GM23338 (cell line): ENCODE results near the gene TMIE. TPM values are rescaled to one million over a fixed set of nuclear protein-coding genes. Genes with fewer than 3 reads are reported as not detected.

Source experiments
- ATAC-seq: fragments of 200-7000 bp; cut with Tn5 transposase; 3 replicates; pipeline ENCODE4 v1.9.1; 2020
- DNase-seq: peaks from one replicate; pipeline ENCODE4 v3.0.0-alpha.2; 2015; ENCODE audit warnings: low spot score
- H2AFZ ChIP-seq: fragments of 200-600 bp; sonication (generic); 2 replicates; pipeline ENCODE4 v1.8.0; 2016; ENCODE audit warnings: antibody characterized with exemption, mild to moderate bottlenecking, moderate library complexity
- H3F3A ChIP-seq: fragments of 200-600 bp; sonication (generic); replicated peaks from 2 replicates; pipeline ENCODE4 v1.8.0; 2017; ENCODE audit warnings: antibody characterized with exemption, mixed run types, low read depth
- H3K27ac ChIP-seq: fragments of 200-600 bp; sonication (generic); 2 replicates; pipeline ENCODE4 v1.6.1; 2016; ENCODE audit warnings: low read depth
- H3K27me3 ChIP-seq: fragments of 200-600 bp; sonication (generic); 2 replicates; pipeline ENCODE4 v1.8.0; 2016; ENCODE audit warnings: mild to moderate bottlenecking, mixed run types, moderate library complexity; ENCODE audit not compliant: insufficient read depth
- H3K36me3 ChIP-seq: fragments of 200-600 bp; sonication (generic); 2 replicates; pipeline ENCODE4 v1.8.0; 2016; ENCODE audit warnings: mild to moderate bottlenecking; ENCODE audit not compliant: insufficient read depth
- H3K4me1 ChIP-seq: fragments of 200-600 bp; sonication (generic); 2 replicates; pipeline ENCODE4 v1.8.0; 2016; ENCODE audit warnings: mild to moderate bottlenecking, moderate library complexity; ENCODE audit not compliant: insufficient read depth
- H3K4me2 ChIP-seq: fragments of 200-600 bp; sonication (generic); 2 replicates; pipeline ENCODE4 v1.7.1; 2017; ENCODE audit warnings: mixed run types
- H3K4me3 ChIP-seq: fragments of 200-600 bp; sonication (generic); 2 replicates; pipeline ENCODE4 v1.6.1; 2016; ENCODE audit warnings: mixed run types
- H3K79me2 ChIP-seq: fragments of 200-600 bp; sonication (generic); replicated peaks from 2 replicates; pipeline ENCODE4 v1.8.0; 2017; ENCODE audit warnings: mild to moderate bottlenecking; ENCODE audit not compliant: insufficient read depth
- H3K9me2 ChIP-seq: fragments of 200-600 bp; sonication (generic); 2 replicates; pipeline ENCODE4 v1.8.0; 2017; ENCODE audit not compliant: insufficient read depth
- H4K20me1 ChIP-seq: fragments of 200-600 bp; sonication (generic); replicated peaks from 2 replicates; pipeline ENCODE4 v1.8.0; 2017; ENCODE audit warnings: mild to moderate bottlenecking; ENCODE audit not compliant: insufficient read depth
- H3K27ac Mint-ChIP-seq: 2 replicates; pipeline ENCODE4 v1.8.0; 2020; ENCODE audit warnings: inconsistent platforms, mild to moderate bottlenecking, moderate library complexity, mixed read lengths
- H3K27me3 Mint-ChIP-seq: 3 replicates; pipeline ENCODE4 v1.8.0; 2022; ENCODE audit warnings: low read depth, mild to moderate bottlenecking, moderate library complexity, mixed read lengths, inconsistent platforms; ENCODE audit not compliant: insufficient read depth, poor library complexity
- H3K36me3 Mint-ChIP-seq: 3 replicates; pipeline ENCODE4 v1.8.0; 2021; ENCODE audit warnings: low read depth, mild to moderate bottlenecking, inconsistent platforms, moderate library complexity, mixed read lengths
- H3K4me1 Mint-ChIP-seq: 3 replicates; pipeline ENCODE4 v1.8.0; 2020; ENCODE audit warnings: mild to moderate bottlenecking, inconsistent platforms, mixed read lengths
- H3K4me3 Mint-ChIP-seq: 3 replicates; pipeline ENCODE4 v1.8.0; 2021; ENCODE audit warnings: moderate library complexity, mild to moderate bottlenecking, inconsistent platforms, mixed read lengths
- H3K9me3 Mint-ChIP-seq: 3 replicates; pipeline ENCODE4 v1.8.0; 2020; ENCODE audit warnings: moderate library complexity, mild to moderate bottlenecking, inconsistent platforms, mixed read lengths
- CREB1 ChIP-seq: fragments of 250-450 bp; sonication (Bioruptor Pico); IDR thresholded peaks from 2 replicates; pipeline ENCODE4 v1.5.0; 2020; ENCODE audit warnings: low read depth, mild to moderate bottlenecking, moderate library complexity
- JUNB ChIP-seq: IDR thresholded peaks from one replicate; pipeline ENCODE4 v1.6.1; 2016; ENCODE audit warnings: antibody characterized with exemption; ENCODE audit not compliant: unreplicated experiment
- NANOG ChIP-seq: IDR thresholded peaks from 2 replicates; pipeline ENCODE4 v1.6.1; 2016; ENCODE audit warnings: antibody characterized with exemption, borderline replicate concordance
- POLR2AphosphoS5 ChIP-seq: IDR thresholded peaks from 2 replicates; pipeline ENCODE4 v1.6.1; 2016; ENCODE audit warnings: antibody characterized with exemption, low read depth
- STAT1 ChIP-seq: IDR thresholded peaks from one replicate; pipeline ENCODE4 v1.6.1; 2016; ENCODE audit warnings: antibody characterized with exemption; ENCODE audit not compliant: unreplicated experiment
- ZNF331 ChIP-seq: fragments of 250-450 bp; sonication (Bioruptor Pico); IDR thresholded peaks from 2 replicates; pipeline ENCODE4 v1.5.0; 2020; ENCODE audit warnings: low read depth, mild to moderate bottlenecking, moderate library complexity
- polyA plus RNA-seq: library from polyadenylated mRNA; unstranded; fragments of >200 nt; fragmentation: Nextera tagmentation; extraction: Ambion mirVana; gene quantifications from 2 replicates; pipeline ENCODE4 v1.2.1, GENCODE V29; 2016
- total RNA-seq: library from RNA; depleted of rRNA; stranded (reverse); fragments of >200 nt; shearing (Covaris generic); gene quantifications from 2 replicates; pipeline ENCODE4 v1.2.3, GENCODE V29; 2014
- TF ChIP-seq, protein P1 (sequence below), 2 experiments: fragments of 200-600 bp in 1 of 2; sonication (generic) in 1 of 2; conservative IDR thresholded peaks; 2 replicates each; pipeline versions ENCODE4 v1.5.1 to v1.6.1; 2016 to 2017; ENCODE audit warnings: antibody characterized with exemption in 2 of 2, low read depth in 2 of 2, mild to moderate bottlenecking in 2 of 2, moderate library complexity in 1 of 2
- TF ChIP-seq, protein P2 (sequence below): IDR thresholded peaks from one replicate; pipeline ENCODE4 v1.6.1; 2018; ENCODE audit warnings: antibody characterized with exemption; ENCODE audit not compliant: unreplicated experiment
- TF ChIP-seq, protein P3 (sequence below): IDR thresholded peaks from 2 replicates; pipeline ENCODE4 v1.6.1; 2016; ENCODE audit warnings: antibody characterized with exemption

Gene TMIE
- total and polyA plus RNA-seq, 2 experiments from 2014 or later = 0.84 to 1.2 TPM

DNA sequence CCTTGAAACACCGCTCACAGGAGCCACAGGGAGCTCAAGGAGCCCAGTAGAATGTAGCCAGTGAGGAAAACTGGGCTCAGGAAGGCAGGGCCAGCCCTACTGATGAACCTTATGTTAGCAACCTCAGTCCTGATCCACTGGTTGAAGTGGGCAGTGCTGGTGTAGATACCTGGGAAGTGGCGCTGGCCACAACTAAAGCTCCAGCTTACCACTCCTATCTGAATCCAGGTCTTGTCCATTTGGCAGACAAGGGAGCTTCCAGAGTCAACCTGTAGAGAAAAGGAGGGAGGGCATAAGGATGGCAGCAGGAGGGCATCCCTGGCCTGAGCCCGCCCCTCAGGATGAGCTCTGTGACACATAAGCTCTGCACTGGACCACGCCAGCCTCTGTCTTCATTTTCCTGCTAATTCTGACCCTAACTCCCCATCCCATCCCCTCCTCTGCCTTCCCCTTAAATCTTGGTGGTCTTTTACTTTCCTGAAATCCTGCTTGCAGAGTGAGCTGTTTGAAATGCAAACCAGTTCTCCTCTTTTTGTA, 18.6 kb downstream of the TMIE start:
- Mint-ChIP-seq H3K27ac (no peak overlapping the region), H3K27me3 (peaks cover 8% of the 10 kb centered on the region), H3K36me3 (no peaks in the 10 kb centered on the region), H3K4me3 (no peak overlapping the region), H3K9me3 (no peaks in the 10 kb centered on the region), H3K4me1 (peaks cover 3% of the 10 kb centered on the region; the same call in 2 of the 3 replicates)
- Histone ChIP-seq H3K9me2 (no peaks in the 10 kb centered on the region), H3K27me3 (no peaks in the 10 kb centered on the region), H2AFZ (no peak overlapping the region), H3K36me3 (no peaks in the 10 kb centered on the region), H3K79me2 (no peaks in the 10 kb centered on the region), H3K27ac (no peak overlapping the region), H3K4me1 (no peaks in the 10 kb centered on the region), H4K20me1 (no peaks in the 10 kb centered on the region), H3K4me3 (no peak overlapping the region), H3F3A (no peaks in the 10 kb centered on the region), H3K4me2 (no peak overlapping the region)
- DNase-seq = no peak
- ATAC-seq = no peak
- no peak for TF ChIP-seq CREB1 (CRISPR knock-in tag)
- TF ChIP-seq, protein P1, sequence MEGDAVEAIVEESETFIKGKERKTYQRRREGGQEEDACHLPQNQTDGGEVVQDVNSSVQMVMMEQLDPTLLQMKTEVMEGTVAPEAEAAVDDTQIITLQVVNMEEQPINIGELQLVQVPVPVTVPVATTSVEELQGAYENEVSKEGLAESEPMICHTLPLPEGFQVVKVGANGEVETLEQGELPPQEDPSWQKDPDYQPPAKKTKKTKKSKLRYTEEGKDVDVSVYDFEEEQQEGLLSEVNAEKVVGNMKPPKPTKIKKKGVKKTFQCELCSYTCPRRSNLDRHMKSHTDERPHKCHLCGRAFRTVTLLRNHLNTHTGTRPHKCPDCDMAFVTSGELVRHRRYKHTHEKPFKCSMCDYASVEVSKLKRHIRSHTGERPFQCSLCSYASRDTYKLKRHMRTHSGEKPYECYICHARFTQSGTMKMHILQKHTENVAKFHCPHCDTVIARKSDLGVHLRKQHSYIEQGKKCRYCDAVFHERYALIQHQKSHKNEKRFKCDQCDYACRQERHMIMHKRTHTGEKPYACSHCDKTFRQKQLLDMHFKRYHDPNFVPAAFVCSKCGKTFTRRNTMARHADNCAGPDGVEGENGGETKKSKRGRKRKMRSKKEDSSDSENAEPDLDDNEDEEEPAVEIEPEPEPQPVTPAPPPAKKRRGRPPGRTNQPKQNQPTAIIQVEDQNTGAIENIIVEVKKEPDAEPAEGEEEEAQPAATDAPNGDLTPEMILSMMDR (conservative IDR thresholded peaks at IDR 0.05; ENCODE audit: low read depth in 2 of 2) = no peak
- TF ChIP-seq, protein P2, sequence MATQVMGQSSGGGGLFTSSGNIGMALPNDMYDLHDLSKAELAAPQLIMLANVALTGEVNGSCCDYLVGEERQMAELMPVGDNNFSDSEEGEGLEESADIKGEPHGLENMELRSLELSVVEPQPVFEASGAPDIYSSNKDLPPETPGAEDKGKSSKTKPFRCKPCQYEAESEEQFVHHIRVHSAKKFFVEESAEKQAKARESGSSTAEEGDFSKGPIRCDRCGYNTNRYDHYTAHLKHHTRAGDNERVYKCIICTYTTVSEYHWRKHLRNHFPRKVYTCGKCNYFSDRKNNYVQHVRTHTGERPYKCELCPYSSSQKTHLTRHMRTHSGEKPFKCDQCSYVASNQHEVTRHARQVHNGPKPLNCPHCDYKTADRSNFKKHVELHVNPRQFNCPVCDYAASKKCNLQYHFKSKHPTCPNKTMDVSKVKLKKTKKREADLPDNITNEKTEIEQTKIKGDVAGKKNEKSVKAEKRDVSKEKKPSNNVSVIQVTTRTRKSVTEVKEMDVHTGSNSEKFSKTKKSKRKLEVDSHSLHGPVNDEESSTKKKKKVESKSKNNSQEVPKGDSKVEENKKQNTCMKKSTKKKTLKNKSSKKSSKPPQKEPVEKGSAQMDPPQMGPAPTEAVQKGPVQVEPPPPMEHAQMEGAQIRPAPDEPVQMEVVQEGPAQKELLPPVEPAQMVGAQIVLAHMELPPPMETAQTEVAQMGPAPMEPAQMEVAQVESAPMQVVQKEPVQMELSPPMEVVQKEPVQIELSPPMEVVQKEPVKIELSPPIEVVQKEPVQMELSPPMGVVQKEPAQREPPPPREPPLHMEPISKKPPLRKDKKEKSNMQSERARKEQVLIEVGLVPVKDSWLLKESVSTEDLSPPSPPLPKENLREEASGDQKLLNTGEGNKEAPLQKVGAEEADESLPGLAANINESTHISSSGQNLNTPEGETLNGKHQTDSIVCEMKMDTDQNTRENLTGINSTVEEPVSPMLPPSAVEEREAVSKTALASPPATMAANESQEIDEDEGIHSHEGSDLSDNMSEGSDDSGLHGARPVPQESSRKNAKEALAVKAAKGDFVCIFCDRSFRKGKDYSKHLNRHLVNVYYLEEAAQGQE = no peak
- TF ChIP-seq ZNF331 (CRISPR knock-in tag) = no peak
- no peak for TF ChIP-seq NANOG
- TF ChIP-seq STAT1 = no peak
- TF ChIP-seq, protein P3, sequence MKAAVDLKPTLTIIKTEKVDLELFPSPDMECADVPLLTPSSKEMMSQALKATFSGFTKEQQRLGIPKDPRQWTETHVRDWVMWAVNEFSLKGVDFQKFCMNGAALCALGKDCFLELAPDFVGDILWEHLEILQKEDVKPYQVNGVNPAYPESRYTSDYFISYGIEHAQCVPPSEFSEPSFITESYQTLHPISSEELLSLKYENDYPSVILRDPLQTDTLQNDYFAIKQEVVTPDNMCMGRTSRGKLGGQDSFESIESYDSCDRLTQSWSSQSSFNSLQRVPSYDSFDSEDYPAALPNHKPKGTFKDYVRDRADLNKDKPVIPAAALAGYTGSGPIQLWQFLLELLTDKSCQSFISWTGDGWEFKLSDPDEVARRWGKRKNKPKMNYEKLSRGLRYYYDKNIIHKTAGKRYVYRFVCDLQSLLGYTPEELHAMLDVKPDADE = no peak
- TF ChIP-seq JUNB = no peak

DNA sequence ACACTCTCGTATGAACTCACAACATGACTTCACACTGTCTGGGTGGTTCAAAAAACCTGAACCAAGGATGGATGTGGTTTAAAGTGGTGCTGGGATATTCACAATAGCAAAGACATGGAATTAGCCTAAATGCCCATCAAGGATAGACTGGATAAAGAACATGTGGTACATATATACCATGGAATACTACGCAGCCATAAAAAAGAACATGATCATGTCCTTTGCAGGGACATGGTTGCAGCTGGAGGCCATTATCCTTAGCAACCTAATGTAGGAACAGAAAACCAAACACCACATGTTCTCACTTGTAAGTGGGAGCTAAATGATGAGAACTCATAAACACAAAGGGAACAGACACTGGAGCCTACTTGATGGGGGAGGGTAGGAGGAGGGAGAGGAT, 19.8 kb downstream of the TMIE start:
- H3K27me3 ChIP-seq = no peaks in the 10 kb centered on the region
- Mint-ChIP-seq H3K27me3 (peaks cover 8% of the 10 kb centered on the region), H3K9me3 (no peaks in the 10 kb centered on the region), H3K4me3 (no peak overlapping the region), H3K27ac (no peak overlapping the region), H3K36me3 (no peaks in the 10 kb centered on the region), H3K4me1 (peaks cover 8% of the 10 kb centered on the region)
- H4K20me1 ChIP-seq = no peaks in the 10 kb centered on the region
- no peak overlapping the region for H3K4me3 ChIP-seq
- H3K9me2 ChIP-seq = no peaks in the 10 kb centered on the region
- DNase-seq (no peak), ATAC-seq (no peak)
- no peaks in the 10 kb centered on the region for H3K36me3 ChIP-seq
- H3K79me2 ChIP-seq = no peaks in the 10 kb centered on the region
- H3K4me2 ChIP-seq = no peak overlapping the region
- H2AFZ ChIP-seq = no peak overlapping the region
- no peak overlapping the region for H3K27ac ChIP-seq
- H3K4me1 ChIP-seq = peaks cover 3% of the 10 kb centered on the region
- TF ChIP-seq, protein P1 (conservative IDR thresholded peaks at IDR 0.05; ENCODE audit: low read depth in 2 of 2) = no peak
- TF ChIP-seq POLR2AphosphoS5 (no peak), CREB1 (CRISPR knock-in tag) (no peak), NANOG (no peak)
- TF ChIP-seq, protein P2 = no peak
- H3F3A ChIP-seq = no peaks in the 10 kb centered on the region; the same call in 1 of the 2 replicates
